Thoracic aorta (tissue), 2 donors: ENCODE measurements around the gene TSPY10. TPM values are rescaled to one million over a fixed set of nuclear protein-coding genes. Genes with fewer than 3 reads are reported as not detected.
"Not testable (repeated sequence)": the region's sequence is repeated elsewhere in the genome, so short reads cannot be mapped to it uniquely, and the experiment has no call there.

Experiments used
- ATAC-seq: fragments of 150-250 bp; one replicate; pipeline ENCODE4 v1.8.0; 2017; ENCODE audit warnings: low read depth; ENCODE audit not compliant: insufficient number of reproducible peaks, low FRiP score
- DNase-seq: peaks from one replicate; pipeline ENCODE4 v3.0.0-alpha.2; 2020; ENCODE audit warnings: low spot score
- H3K27ac ChIP-seq, 2 donors: fragments of 200-600 bp; sonication (generic); 1 replicate in 1 of 2; 2 replicates in 1 of 2; pipeline ENCODE4 v1.5.1; 2016; ENCODE audit warnings: mild to moderate bottlenecking in 2 of 2, moderate library complexity in 2 of 2
- H3K27me3 ChIP-seq: fragments of 200-600 bp; sonication (generic); replicated peaks from 2 replicates; pipeline ENCODE4 v1.6.0; 2016; ENCODE audit warnings: mild to moderate bottlenecking; ENCODE audit not compliant: insufficient read depth
- H3K36me3 ChIP-seq: fragments of 200-600 bp; sonication (generic); one replicate; pipeline ENCODE4 v1.5.1; 2016
- H3K4me1 ChIP-seq, 2 donors: fragments of 200-600 bp; sonication (generic); 1 replicate in 1 of 2; 2 replicates in 1 of 2; pipeline versions ENCODE4 v1.5.1 to v1.6.0; 2016; ENCODE audit warnings: low read depth in 2 of 2, mild to moderate bottlenecking in 1 of 2; ENCODE audit not compliant: control insufficient read depth in 1 of 2
- H3K4me3 ChIP-seq: fragments of 200-600 bp; sonication (generic); 2 replicates; pipeline ENCODE4 v1.5.1; 2016; ENCODE audit warnings: mild to moderate bottlenecking
- H3K9me3 ChIP-seq: fragments of 200-600 bp; sonication (generic); 2 replicates; pipeline ENCODE4 v1.5.1; 2016
- total RNA-seq, 2 donors: library from RNA; depleted of rRNA; stranded (reverse); fragments of >200 nt; gene quantifications; one replicate each; pipeline versions ENCODE4 v1.1.0 to v1.2.3, GENCODE V29; 2016

TSPY10 gene
- total RNA-seq: not detected

- DNase-seq: not testable (repeated sequence)
These were observed at the start of gene TSPY10 for GRCh38 chrY:9527580-9527979. TSS of gene TSPY10 (plus strand) at chrY:9527880. CDS start at chrY:9527926, 46 bp downstream.

GRCh38 chrY:9486967-9487366 is 40.7 kb upstream of the TSPY10 start, which contains the start of gene TSPY9:
TSS of gene TSPY9 (plus strand) at chrY:9487267. CDS start at chrY:9487313, 46 bp downstream.
- not testable (repeated sequence) for ATAC-seq, H3K9me3 ChIP-seq

More at GRCh38 chrY:9527580-9527979, at the start of gene TSPY10:
- H3K9me3 ChIP-seq, ATAC-seq, H3K4me1 ChIP-seq, H3K27ac ChIP-seq, H3K36me3 ChIP-seq, H3K27me3 ChIP-seq, H3K4me3 ChIP-seq: not testable (repeated sequence)

GRCh38 chrY:9504396-9504795 is 23.3 kb upstream of the TSPY10 start:
- H3K36me3 ChIP-seq, H3K4me1 ChIP-seq, H3K27me3 ChIP-seq, H3K4me3 ChIP-seq, H3K9me3 ChIP-seq, H3K27ac ChIP-seq, DNase-seq, ATAC-seq: not testable (repeated sequence)

More at GRCh38 chrY:9486967-9487366, 40.7 kb upstream of the TSPY10 start, which contains the start of gene TSPY9:
- H3K36me3 ChIP-seq, DNase-seq, H3K27me3 ChIP-seq, H3K4me3 ChIP-seq, H3K27ac ChIP-seq, H3K4me1 ChIP-seq: not testable (repeated sequence)

GRCh38 chrY:9516287-9516686 is 11.4 kb upstream of the TSPY10 start:
- H3K9me3 ChIP-seq, DNase-seq, ATAC-seq, H3K4me3 ChIP-seq, H3K27me3 ChIP-seq, H3K4me1 ChIP-seq, H3K27ac ChIP-seq, H3K36me3 ChIP-seq: not testable (repeated sequence)

Other genes starting within 250 kb of the TSPY10 start
- not detected for gene TSPY4, start 190.4 kb upstream of the TSPY10 start, total RNA-seq
- not detected for gene TSPY8, start 170.1 kb upstream of the TSPY10 start, total RNA-seq
- not detected for gene TSPY3, start 129.5 kb upstream of the TSPY10 start, total RNA-seq
- gene TSPY1, start 60.9 kb upstream of the TSPY10 start, total RNA-seq: not detected
- not detected for gene TSPY9, start 40.6 kb upstream of the TSPY10 start, total RNA-seq